ENCODE data around the gene PEAR1.

The PEAR1 gene

GRCh38 chr1:156947818-156948525, 54.5 kb downstream of the PEAR1 start:
- Histone ChIP-seq H4K91ac (ENCODE audit: low read depth, low read length) (no peak overlapping the region), H2BK5ac (ENCODE audit: low read depth, low read length, poor library complexity) (no peak overlapping the region), H3K14ac (ENCODE audit: low read length) (no peak overlapping the region), H3K27ac (ENCODE audit: low read depth, low read length) (no peak overlapping the region), H3K4ac (ENCODE audit: low read depth, low read length) (no peak overlapping the region), H3K27me3 (ENCODE audit: insufficient read depth, low read length) (no peaks in the 10 kb centered on the region), H4K12ac (ENCODE audit: low read depth, low read length) (no peak overlapping the region), H2BK120ac (ENCODE audit: insufficient read depth, low read length, poor library complexity) (no peak overlapping the region), H3K9ac (ENCODE audit: low read length) (no peak overlapping the region), H3K4me2 (ENCODE audit: low read length) (no peak overlapping the region), H2AK5ac (ENCODE audit: low read length) (no peak overlapping the region), H2AFZ (ENCODE audit: insufficient read depth, low read length, poor library complexity) (no peak overlapping the region), H3K4me3 (ENCODE audit: low read depth, low read length) (no peak overlapping the region), H2BK12ac (ENCODE audit: low read length) (no peak overlapping the region), H3K36me3 (ENCODE audit: control insufficient read depth in 1 of 2, insufficient read depth in 2 of 2, low read length in 2 of 2) (peaks cover 51 to 59% of the 10 kb centered on the region in 2 experiments), H3K79me2 (ENCODE audit: control insufficient read depth, insufficient read depth, low read length, poor library complexity) (no peaks in the 10 kb centered on the region), H3K23ac (ENCODE audit: low read length) (no peak overlapping the region), H3K18ac (ENCODE audit: low read length) (no peak overlapping the region), H3K4me1 (ENCODE audit: control insufficient read depth in 1 of 2, insufficient read depth in 2 of 2, low read length in 2 of 2) (no peaks in the 10 kb centered on the region), H3K79me1 (ENCODE audit: low read length) (no peaks in the 10 kb centered on the region), H4K8ac (ENCODE audit: low read depth, low read length) (no peak overlapping the region), H3K9me3 (ENCODE audit: insufficient read depth, low read depth, low read length) (no peaks in the 10 kb centered on the region)
- WGBS (ENCODE audit: extremely low coverage, insufficient coverage, insufficient read length): no CpG with 5 or more reads among the region's 17 CpGs
- no peak for DNase-seq

DNA sequence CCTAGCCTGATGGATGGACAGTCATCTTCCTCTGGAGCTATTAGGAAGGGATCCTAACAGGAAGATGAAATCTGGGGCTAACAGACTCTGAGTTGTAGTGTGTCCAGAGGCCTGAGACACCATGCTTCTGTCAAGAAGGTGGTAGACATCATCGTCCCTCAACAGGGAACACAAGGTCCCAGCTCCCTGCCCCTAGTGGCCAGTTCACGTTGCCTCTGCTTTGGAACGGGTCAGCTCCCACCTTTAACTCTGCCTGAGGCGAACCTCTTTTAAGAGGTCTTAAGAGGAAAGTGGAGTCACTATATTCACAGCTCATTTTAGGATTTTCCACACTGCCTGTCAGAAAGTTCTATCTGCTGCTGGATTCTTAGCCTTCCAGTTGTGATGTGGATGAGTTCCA, 55.2 kb downstream of the PEAR1 start:
- Histone ChIP-seq H3K9me3 (ENCODE audit: insufficient read depth, low read depth, low read length) (no peaks in the 10 kb centered on the region), H3K9ac (ENCODE audit: low read length) (no peak overlapping the region), H3K4me2 (ENCODE audit: low read length) (no peak overlapping the region), H3K79me1 (ENCODE audit: low read length) (no peaks in the 10 kb centered on the region), H3K36me3 (ENCODE audit: control insufficient read depth in 1 of 2, insufficient read depth in 2 of 2, low read length in 2 of 2) (peaks cover 48 to 57% of the 10 kb centered on the region in 2 experiments), H4K8ac (ENCODE audit: low read depth, low read length) (no peak overlapping the region), H2AK5ac (ENCODE audit: low read length) (no peak overlapping the region), H3K4me1 (ENCODE audit: control insufficient read depth in 1 of 2, insufficient read depth in 2 of 2, low read length in 2 of 2) (no peaks in the 10 kb centered on the region), H3K23ac (ENCODE audit: low read length) (no peak overlapping the region), H3K4ac (ENCODE audit: low read depth, low read length) (no peak overlapping the region), H2BK120ac (ENCODE audit: insufficient read depth, low read length, poor library complexity) (no peak overlapping the region), H2AFZ (ENCODE audit: insufficient read depth, low read length, poor library complexity) (no peak overlapping the region), H2BK12ac (ENCODE audit: low read length) (no peak overlapping the region), H3K27me3 (ENCODE audit: insufficient read depth, low read length) (no peaks in the 10 kb centered on the region), H4K12ac (ENCODE audit: low read depth, low read length) (no peak overlapping the region), H4K91ac (ENCODE audit: low read depth, low read length) (no peak overlapping the region), H3K4me3 (ENCODE audit: low read depth, low read length) (no peak overlapping the region), H2BK5ac (ENCODE audit: low read depth, low read length, poor library complexity) (no peak overlapping the region), H3K27ac (ENCODE audit: low read depth, low read length) (no peak overlapping the region), H3K14ac (ENCODE audit: low read length) (no peak overlapping the region), H3K18ac (ENCODE audit: low read length) (no peak overlapping the region), H3K79me2 (ENCODE audit: control insufficient read depth, insufficient read depth, low read length, poor library complexity) (no peaks in the 10 kb centered on the region)
- no peak for DNase-seq
- no CpG with 5 or more reads among the region's 4 CpGs for WGBS (ENCODE audit: extremely low coverage, insufficient coverage, insufficient read length)

GRCh38 chr1:156949127-156949526, 55.6 kb downstream of the PEAR1 start:
- no peak overlapping the region for H3K9ac ChIP-seq (ENCODE audit: low read length)
- no peak overlapping the region for H3K14ac ChIP-seq (ENCODE audit: low read length)
- H2AFZ ChIP-seq (ENCODE audit: insufficient read depth, low read length, poor library complexity): no peak overlapping the region
- H3K18ac ChIP-seq (ENCODE audit: low read length): no peak overlapping the region
- no peaks in the 10 kb centered on the region for H3K4me1 ChIP-seq (ENCODE audit: control insufficient read depth in 1 of 2, insufficient read depth in 2 of 2, low read length in 2 of 2)
- H4K91ac ChIP-seq (ENCODE audit: low read depth, low read length): no peak overlapping the region
- no peak overlapping the region for H3K23ac ChIP-seq (ENCODE audit: low read length)
- no peak overlapping the region for H4K8ac ChIP-seq (ENCODE audit: low read depth, low read length)
- H4K12ac ChIP-seq (ENCODE audit: low read depth, low read length): no peak overlapping the region
- DNase-seq: no peak
- H3K4me3 ChIP-seq (ENCODE audit: low read depth, low read length): no peak overlapping the region
- peaks cover 44 to 53% of the 10 kb centered on the region in 2 experiments for H3K36me3 ChIP-seq (ENCODE audit: control insufficient read depth in 1 of 2, insufficient read depth in 2 of 2, low read length in 2 of 2)
- no CpG with 5 or more reads among the region's 5 CpGs for WGBS (ENCODE audit: extremely low coverage, insufficient coverage, insufficient read length)
- H3K4ac ChIP-seq (ENCODE audit: low read depth, low read length): no peak overlapping the region
- H2BK12ac ChIP-seq (ENCODE audit: low read length): no peak overlapping the region
- H3K27me3 ChIP-seq (ENCODE audit: insufficient read depth, low read length): no peaks in the 10 kb centered on the region
- H3K79me2 ChIP-seq (ENCODE audit: control insufficient read depth, insufficient read depth, low read length, poor library complexity): no peaks in the 10 kb centered on the region
- no peaks in the 10 kb centered on the region for H3K79me1 ChIP-seq (ENCODE audit: low read length)
- no peak overlapping the region for H2BK5ac ChIP-seq (ENCODE audit: low read depth, low read length, poor library complexity)
- no peak overlapping the region for H3K4me2 ChIP-seq (ENCODE audit: low read length)
- H2AK5ac ChIP-seq (ENCODE audit: low read length): no peak overlapping the region
- H2BK120ac ChIP-seq (ENCODE audit: insufficient read depth, low read length, poor library complexity): no peak overlapping the region
- H3K9me3 ChIP-seq (ENCODE audit: insufficient read depth, low read depth, low read length): no peaks in the 10 kb centered on the region
- H3K27ac ChIP-seq (ENCODE audit: low read depth, low read length): no peak overlapping the region

DNA sequence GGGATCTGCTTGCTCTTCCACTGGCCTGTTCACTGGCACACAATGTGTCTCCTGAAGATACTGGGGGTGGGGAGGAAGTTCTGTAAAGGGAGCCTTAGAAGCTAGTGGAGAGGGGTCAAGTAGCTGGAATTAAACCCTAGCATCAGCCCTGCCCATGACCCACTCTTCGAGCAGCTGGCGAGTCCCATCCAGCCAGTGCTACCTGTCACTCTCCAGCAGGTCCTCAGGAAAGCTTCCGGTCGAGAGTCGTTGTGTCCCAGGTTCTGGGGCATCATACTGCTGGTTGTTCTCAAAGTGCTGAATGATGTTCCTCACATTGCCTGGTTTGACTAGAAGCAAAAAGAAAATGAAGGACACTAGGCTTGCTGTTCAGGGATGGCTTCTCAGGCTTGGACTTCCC, 57.9 kb downstream of the PEAR1 start:
- Histone ChIP-seq H4K12ac (ENCODE audit: low read depth, low read length) (no peak overlapping the region), H4K91ac (ENCODE audit: low read depth, low read length) (no peak overlapping the region), H2BK5ac (ENCODE audit: low read depth, low read length, poor library complexity) (no peak overlapping the region), H2BK12ac (ENCODE audit: low read length) (no peak overlapping the region), H2BK120ac (ENCODE audit: insufficient read depth, low read length, poor library complexity) (no peak overlapping the region), H3K79me1 (ENCODE audit: low read length) (no peaks in the 10 kb centered on the region), H3K4me2 (ENCODE audit: low read length) (no peak overlapping the region), H3K9ac (ENCODE audit: low read length) (no peak overlapping the region), H3K9me3 (ENCODE audit: insufficient read depth, low read depth, low read length) (no peaks in the 10 kb centered on the region), H2AK5ac (ENCODE audit: low read length) (no peak overlapping the region), H3K4ac (ENCODE audit: low read depth, low read length) (no peak overlapping the region), H4K8ac (ENCODE audit: low read depth, low read length) (no peak overlapping the region), H3K4me1 (ENCODE audit: control insufficient read depth in 1 of 2, insufficient read depth in 2 of 2, low read length in 2 of 2) (no peaks in the 10 kb centered on the region), H3K23ac (ENCODE audit: low read length) (no peak overlapping the region), H3K27me3 (ENCODE audit: insufficient read depth, low read length) (no peaks in the 10 kb centered on the region), H3K18ac (ENCODE audit: low read length) (no peak overlapping the region), H2AFZ (ENCODE audit: insufficient read depth, low read length, poor library complexity) (no peak overlapping the region), H3K27ac (ENCODE audit: low read depth, low read length) (no peak overlapping the region), H3K4me3 (ENCODE audit: low read depth, low read length) (no peak overlapping the region), H3K14ac (ENCODE audit: low read length) (no peak overlapping the region), H3K79me2 (ENCODE audit: control insufficient read depth, insufficient read depth, low read length, poor library complexity) (no peaks in the 10 kb centered on the region), H3K36me3 (ENCODE audit: control insufficient read depth in 1 of 2, insufficient read depth in 2 of 2, low read length in 2 of 2) (peaks cover 38 to 47% of the 10 kb centered on the region in 2 experiments)
- WGBS (ENCODE audit: extremely low coverage, insufficient coverage, insufficient read length): no CpG with 5 or more reads among the region's 5 CpGs
- no peak for DNase-seq

Measured in trophoblast cell (in vitro differentiated cells and primary cell).